ENCODE measurements around the gene TCF4. TPM values are rescaled to one million over a fixed set of nuclear protein-coding genes. Genes with fewer than 3 reads are reported as not detected.

TCF4 gene
- total and polyA plus RNA-seq, 2 experiments from 2014 or later, result 77.7 to 89.2 TPM

- ATAC-seq, result no peak
- no peaks in the 10 kb centered on the region for H3K27me3 ChIP-seq (ENCODE audit: insufficient read depth)
- Mint-ChIP-seq H3K4me1 (peaks cover 78% of the 10 kb centered on the region), H3K4me3 (peak overlapping the region; percentile 23; the same call in 2 of the 3 replicates), H3K36me3 (ENCODE audit: low read depth) (no peaks in the 10 kb centered on the region), H3K27me3 (ENCODE audit: insufficient read depth, low read depth, poor library complexity) (peaks cover 3% of the 10 kb centered on the region), H3K9me3 (no peaks in the 10 kb centered on the region), H3K27ac (no peak overlapping the region; the same call in 1 of the 2 replicates)
- peak overlapping the region; percentile 26 for H3K4me3 ChIP-seq
- no peaks in the 10 kb centered on the region for H3F3A ChIP-seq (replicated peaks; ENCODE audit: low read depth)
- no peaks in the 10 kb centered on the region for H3K9me2 ChIP-seq (ENCODE audit: insufficient read depth)
- H3K36me3 ChIP-seq (ENCODE audit: insufficient read depth), result no peaks in the 10 kb centered on the region
- no peak for DNase-seq (ENCODE audit: low spot score)
- H3K79me2 ChIP-seq (replicated peaks; ENCODE audit: insufficient read depth), result peaks cover 89% of the 10 kb centered on the region
- no peak overlapping the region; the same call in none of the 2 replicates for H3K27ac ChIP-seq (ENCODE audit: low read depth)
- H4K20me1 ChIP-seq (replicated peaks; ENCODE audit: insufficient read depth), result no peaks in the 10 kb centered on the region; the same call in none of the 2 replicates
- H2AFZ ChIP-seq, result no peak overlapping the region
- H3K4me1 ChIP-seq (ENCODE audit: insufficient read depth), result peaks cover 58% of the 10 kb centered on the region
- no peak for TF ChIP-seq NANOG (IDR thresholded peaks at IDR 0.05; ENCODE audit: borderline replicate concordance)
- H3K4me2 ChIP-seq, result peak overlapping the region; percentile 60
These were observed 87.5 kb downstream of the TCF4 start for GRCh38 chr18:55500316-55501086.

- no peaks in the 10 kb centered on the region for H3F3A ChIP-seq (replicated peaks; ENCODE audit: low read depth)
- H3K4me2 ChIP-seq, result no peak overlapping the region
- H4K20me1 ChIP-seq (replicated peaks; ENCODE audit: insufficient read depth), result no peaks in the 10 kb centered on the region; the same call in none of the 2 replicates
- Mint-ChIP-seq H3K27ac (no peak overlapping the region), H3K4me3 (no peak overlapping the region), H3K4me1 (peaks cover 79% of the 10 kb centered on the region), H3K27me3 (ENCODE audit: insufficient read depth, low read depth, poor library complexity) (peaks cover 3% of the 10 kb centered on the region), H3K9me3 (no peaks in the 10 kb centered on the region), H3K36me3 (ENCODE audit: low read depth) (no peaks in the 10 kb centered on the region)
- ATAC-seq (no peak), DNase-seq (ENCODE audit: low spot score) (no peak)
- H3K4me3 ChIP-seq, result no peak overlapping the region
- H3K36me3 ChIP-seq (ENCODE audit: insufficient read depth), result no peaks in the 10 kb centered on the region
- H3K79me2 ChIP-seq (replicated peaks; ENCODE audit: insufficient read depth), result peaks cover 89% of the 10 kb centered on the region
- no peaks in the 10 kb centered on the region for H3K27me3 ChIP-seq (ENCODE audit: insufficient read depth)
- H3K9me2 ChIP-seq (ENCODE audit: insufficient read depth), result no peaks in the 10 kb centered on the region
- no peak overlapping the region for H2AFZ ChIP-seq
- no peak overlapping the region; the same call in 1 of the 2 replicates for H3K27ac ChIP-seq (ENCODE audit: low read depth)
- H3K4me1 ChIP-seq (ENCODE audit: insufficient read depth), result peaks cover 67% of the 10 kb centered on the region
- TF ChIP-seq POLR2AphosphoS5 (IDR thresholded peaks at IDR 0.05; ENCODE audit: low read depth) (no peak), EZH2phosphoT487 (IDR thresholded peaks at IDR 0.05; ENCODE audit: unreplicated experiment) (no peak), REST (IDR thresholded peaks at IDR 0.05; ENCODE audit: unreplicated experiment) (no peak), NANOG (IDR thresholded peaks at IDR 0.05; ENCODE audit: borderline replicate concordance) (no peak), JUNB (IDR thresholded peaks at IDR 0.05; ENCODE audit: unreplicated experiment) (no peak), EZH2 (IDR thresholded peaks at IDR 0.05; ENCODE audit: low read depth, unreplicated experiment) (no peak), ZNF462 (CRISPR knock-in tag; IDR thresholded peaks at IDR 0.05) (no peak), ETS1 (IDR thresholded peaks at IDR 0.05) (no peak)
These were observed 88.5 kb downstream of the TCF4 start for GRCh38 chr18:55499526-55499925.

All from GM23338 (cell line).